Nephron progenitor cell (in vitro differentiated cells): ENCODE results near the gene CNTNAP4.

Source experiments
- DNase-seq: peaks from one replicate; pipeline ENCODE4 v3.0.0; 2021
- H3K27ac Mint-ChIP-seq: 2 replicates; pipeline ENCODE4 v1.8.0; 2021; ENCODE audit warnings: mild to moderate bottlenecking, moderate library complexity, mixed read lengths
- H3K27me3 Mint-ChIP-seq: 2 replicates; pipeline ENCODE4 v1.8.0; 2021; ENCODE audit warnings: mild to moderate bottlenecking, low read depth, mixed read lengths; ENCODE audit not compliant: poor library complexity
- H3K36me3 Mint-ChIP-seq: 2 replicates; pipeline ENCODE4 v1.8.0; 2021; ENCODE audit warnings: low read depth, mixed read lengths
- H3K4me1 Mint-ChIP-seq: 2 replicates; pipeline ENCODE4 v1.8.0; 2021; ENCODE audit warnings: mixed read lengths
- H3K4me3 Mint-ChIP-seq: 2 replicates; pipeline ENCODE4 v1.8.0; 2021; ENCODE audit warnings: mild to moderate bottlenecking, moderate library complexity, mixed read lengths
- H3K9me3 Mint-ChIP-seq: 2 replicates; pipeline ENCODE4 v1.8.0; 2021; ENCODE audit warnings: mild to moderate bottlenecking, moderate library complexity, mixed read lengths
- TF ChIP-seq, protein P1 (sequence below): fragments of 200-600 bp; sonication (generic); IDR thresholded peaks from 2 replicates; pipeline ENCODE4 v1.5.0; 2021; ENCODE audit warnings: antibody characterized with exemption

The CNTNAP4 gene

DNA sequence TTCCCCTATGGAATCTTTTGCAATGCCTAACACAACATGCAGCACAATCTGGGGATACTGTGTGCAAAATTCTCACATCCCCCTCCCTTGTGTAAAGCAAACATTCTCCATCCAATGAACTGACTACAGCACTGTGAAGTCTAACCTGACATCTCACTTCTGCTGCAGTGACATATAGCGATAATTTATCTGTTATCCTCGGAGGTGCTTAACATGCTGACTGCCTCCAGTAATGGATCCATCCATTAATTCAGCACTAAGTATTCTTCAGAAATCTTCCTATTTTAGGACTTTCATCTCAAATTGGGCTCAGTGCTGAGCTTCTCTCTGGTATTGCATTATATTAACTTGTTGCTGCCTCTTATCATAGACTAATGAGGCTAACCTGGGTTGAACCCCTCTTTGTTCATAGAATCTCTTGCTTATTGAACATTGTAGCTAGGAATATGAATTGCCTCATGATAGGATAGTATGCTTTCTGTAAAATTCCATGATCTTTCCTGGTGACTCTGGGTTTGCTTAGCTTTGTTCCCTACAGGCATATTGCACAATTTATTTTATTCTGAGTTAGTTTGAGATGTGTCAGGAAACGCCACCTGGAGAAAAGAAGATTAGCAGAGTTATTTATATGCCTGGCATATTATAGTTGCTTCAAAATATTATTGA is 187.9 kb downstream of the CNTNAP4 start:
- no peak overlapping the region for H3K4me3 Mint-ChIP-seq
- no peaks in the 10 kb centered on the region for H3K36me3 Mint-ChIP-seq
- no peak for DNase-seq
- H3K4me1 Mint-ChIP-seq = no peaks in the 10 kb centered on the region
- H3K27me3 Mint-ChIP-seq = peaks cover 3% of the 10 kb centered on the region
- H3K27ac Mint-ChIP-seq = no peak overlapping the region
- no peaks in the 10 kb centered on the region for H3K9me3 Mint-ChIP-seq
- TF ChIP-seq, protein P1, sequence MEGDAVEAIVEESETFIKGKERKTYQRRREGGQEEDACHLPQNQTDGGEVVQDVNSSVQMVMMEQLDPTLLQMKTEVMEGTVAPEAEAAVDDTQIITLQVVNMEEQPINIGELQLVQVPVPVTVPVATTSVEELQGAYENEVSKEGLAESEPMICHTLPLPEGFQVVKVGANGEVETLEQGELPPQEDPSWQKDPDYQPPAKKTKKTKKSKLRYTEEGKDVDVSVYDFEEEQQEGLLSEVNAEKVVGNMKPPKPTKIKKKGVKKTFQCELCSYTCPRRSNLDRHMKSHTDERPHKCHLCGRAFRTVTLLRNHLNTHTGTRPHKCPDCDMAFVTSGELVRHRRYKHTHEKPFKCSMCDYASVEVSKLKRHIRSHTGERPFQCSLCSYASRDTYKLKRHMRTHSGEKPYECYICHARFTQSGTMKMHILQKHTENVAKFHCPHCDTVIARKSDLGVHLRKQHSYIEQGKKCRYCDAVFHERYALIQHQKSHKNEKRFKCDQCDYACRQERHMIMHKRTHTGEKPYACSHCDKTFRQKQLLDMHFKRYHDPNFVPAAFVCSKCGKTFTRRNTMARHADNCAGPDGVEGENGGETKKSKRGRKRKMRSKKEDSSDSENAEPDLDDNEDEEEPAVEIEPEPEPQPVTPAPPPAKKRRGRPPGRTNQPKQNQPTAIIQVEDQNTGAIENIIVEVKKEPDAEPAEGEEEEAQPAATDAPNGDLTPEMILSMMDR = no peak

- Mint-ChIP-seq H3K36me3 (no peaks in the 10 kb centered on the region), H3K9me3 (peaks cover 2% of the 10 kb centered on the region), H3K4me3 (no peak overlapping the region), H3K27ac (no peak overlapping the region), H3K27me3 (peaks cover 3% of the 10 kb centered on the region), H3K4me1 (no peaks in the 10 kb centered on the region)
- TF ChIP-seq, protein P1 = no peak
- no peak for DNase-seq
Observed at GRCh38 chr16:76466871-76467270, 189.7 kb downstream of the CNTNAP4 start.

- H3K4me1 Mint-ChIP-seq = peaks cover 10% of the 10 kb centered on the region
- no peak overlapping the region for H3K4me3 Mint-ChIP-seq
- H3K9me3 Mint-ChIP-seq = peaks cover 4% of the 10 kb centered on the region
- peak overlapping the region; percentile 93 for H3K27ac Mint-ChIP-seq
- no peak for DNase-seq
- no peaks in the 10 kb centered on the region for H3K36me3 Mint-ChIP-seq
- no peaks in the 10 kb centered on the region for H3K27me3 Mint-ChIP-seq
- TF ChIP-seq, protein P1 = no peak
Observed at GRCh38 chr16:76474048-76474447, 196.8 kb downstream of the CNTNAP4 start.

- Mint-ChIP-seq H3K4me1 (peaks cover 10% of the 10 kb centered on the region), H3K36me3 (no peaks in the 10 kb centered on the region), H3K4me3 (no peak overlapping the region), H3K9me3 (no peaks in the 10 kb centered on the region), H3K27me3 (no peaks in the 10 kb centered on the region), H3K27ac (no peak overlapping the region)
- no peak for DNase-seq
- TF ChIP-seq, protein P1 = no peak
Observed at GRCh38 chr16:76478105-76478504, 200.9 kb downstream of the CNTNAP4 start.

- H3K9me3 Mint-ChIP-seq = no peaks in the 10 kb centered on the region
- H3K4me3 Mint-ChIP-seq = no peak overlapping the region
- H3K27me3 Mint-ChIP-seq = peaks cover 3% of the 10 kb centered on the region
- H3K4me1 Mint-ChIP-seq = peaks cover 4% of the 10 kb centered on the region
- TF ChIP-seq, protein P1 = no peak
- no peak overlapping the region for H3K27ac Mint-ChIP-seq
- no peaks in the 10 kb centered on the region for H3K36me3 Mint-ChIP-seq
- DNase-seq = no peak
Observed at GRCh38 chr16:76483307-76483909, 206.2 kb downstream of the CNTNAP4 start.

GRCh38 chr16:76484020-76484419 is 206.8 kb downstream of the CNTNAP4 start:
- H3K9me3 Mint-ChIP-seq = no peaks in the 10 kb centered on the region
- peaks cover 3% of the 10 kb centered on the region for H3K27me3 Mint-ChIP-seq

More at GRCh38 chr16:76484020-76484419, 206.8 kb downstream of the CNTNAP4 start:
- Mint-ChIP-seq H3K4me1 (peaks cover 4% of the 10 kb centered on the region), H3K36me3 (no peaks in the 10 kb centered on the region), H3K27ac (no peak overlapping the region), H3K4me3 (no peak overlapping the region)
- no peak for DNase-seq
- TF ChIP-seq, protein P1 = no peak
